Measurements from ENCODE around the gene PPP6R3.
A peak's percentile ranks its signal among the peaks of the same experiment; 100 is the strongest.

Gene PPP6R3

GRCh38 chr11:68518191-68518590 lies 57.6 kb downstream of the PPP6R3 start:
- no peak for DNase-seq (ENCODE audit: low read depth)
- H3K4me3 ChIP-seq (ENCODE audit: low read length), result no peak overlapping the region
- TF ChIP-seq CTCF (conservative IDR thresholded peaks at IDR 0.05; ENCODE audit: low read length), result no peak

- no peak for DNase-seq (ENCODE audit: low read depth)
- TF ChIP-seq CTCF (conservative IDR thresholded peaks at IDR 0.05; ENCODE audit: low read length), result no peak
- no peak overlapping the region for H3K4me3 ChIP-seq (ENCODE audit: low read length)
These were observed 61.6 kb downstream of the PPP6R3 start for GRCh38 chr11:68521969-68522652.

- peak; percentile 41 for DNase-seq (ENCODE audit: low read depth)
- no peak for TF ChIP-seq CTCF (conservative IDR thresholded peaks at IDR 0.05; ENCODE audit: low read length)
- no peak overlapping the region for H3K4me3 ChIP-seq (ENCODE audit: low read length)
These were observed 62.5 kb downstream of the PPP6R3 start for GRCh38 chr11:68523033-68523432.

GRCh38 chr11:68523743-68524142 lies 63.2 kb downstream of the PPP6R3 start:
- no peak overlapping the region for H3K4me3 ChIP-seq (ENCODE audit: low read length)
- no peak for TF ChIP-seq CTCF (conservative IDR thresholded peaks at IDR 0.05; ENCODE audit: low read length)
- peak; percentile 20 for DNase-seq (ENCODE audit: low read depth)

- DNase-seq (ENCODE audit: low read depth), result no peak
- no peak overlapping the region for H3K4me3 ChIP-seq (ENCODE audit: low read length)
- no peak for TF ChIP-seq CTCF (conservative IDR thresholded peaks at IDR 0.05; ENCODE audit: low read length)
These were observed 63.7 kb downstream of the PPP6R3 start for GRCh38 chr11:68524213-68524612.

- no peak for TF ChIP-seq CTCF (conservative IDR thresholded peaks at IDR 0.05; ENCODE audit: low read length)
- no peak overlapping the region for H3K4me3 ChIP-seq (ENCODE audit: low read length)
These were observed 64.1 kb downstream of the PPP6R3 start for GRCh38 chr11:68524681-68525080.

GRCh38 chr11:68525336-68525735 lies 64.8 kb downstream of the PPP6R3 start:
- no peak for DNase-seq (ENCODE audit: low read depth)
- no peak for TF ChIP-seq CTCF (conservative IDR thresholded peaks at IDR 0.05; ENCODE audit: low read length)
- H3K4me3 ChIP-seq (ENCODE audit: low read length), result no peak overlapping the region

More at GRCh38 chr11:68524681-68525080, 64.1 kb downstream of the PPP6R3 start:
- DNase-seq (ENCODE audit: low read depth), result no peak

All from AG10803 (cell line).